Measurements from ENCODE around the gene HOXA4. TPM values are rescaled to one million over a fixed set of nuclear protein-coding genes. Genes with fewer than 3 reads are reported as not detected.

Gene HOXA4
- polyA plus RNA-seq, 3 donors: 0.48 TPM; not detected in 2

DNA sequence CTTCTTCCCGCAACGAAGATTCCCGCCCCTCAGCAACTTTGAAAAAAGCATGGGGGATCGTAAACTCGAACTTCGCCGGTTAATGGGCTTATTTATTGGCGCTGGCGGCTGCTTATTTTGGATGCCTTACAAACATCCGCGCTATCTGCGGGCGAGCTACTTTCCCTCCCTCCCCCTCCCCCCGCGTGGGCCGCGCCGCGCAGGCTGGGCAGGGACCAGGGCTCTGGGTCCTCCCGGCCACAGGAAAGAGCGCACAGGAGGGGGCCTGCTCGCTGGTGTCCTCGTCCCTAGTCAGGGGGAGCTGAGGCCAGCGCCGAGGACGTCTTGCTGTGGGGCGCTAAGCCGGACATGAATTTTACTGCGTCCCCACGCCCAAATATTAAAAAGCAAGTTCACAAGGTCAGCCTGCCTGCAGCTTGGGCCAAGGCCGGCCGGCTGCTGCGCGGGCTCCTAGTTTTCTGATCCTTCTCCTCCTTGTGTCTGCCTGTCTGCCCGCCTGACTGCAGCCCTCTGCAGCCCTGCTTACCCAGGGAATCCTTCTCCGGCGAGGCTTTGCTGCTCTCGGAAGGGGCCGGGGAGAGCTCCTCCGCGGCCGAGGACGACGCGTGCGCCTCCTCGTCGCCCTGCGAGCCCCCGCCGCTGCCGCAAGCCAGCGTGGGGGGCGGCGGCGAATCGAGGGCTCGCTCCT is 42.4 kb upstream of the HOXA4 start:
- no peak for DNase-seq
- H3K27ac Mint-ChIP-seq: no peak overlapping the region
- H3K4me1 ChIP-seq (ENCODE audit: control insufficient read depth in 1 of 2, insufficient read depth in 2 of 2, low read length in 2 of 2): peaks cover 44 to 62% of the 10 kb centered on the region in 2 donors
- H3K9me3 Mint-ChIP-seq: peaks cover 2 to 40% (median 20%) of the 10 kb centered on the region in 7 donors
- peak overlapping the region; percentile 88 for H2AFZ ChIP-seq (ENCODE audit: insufficient read depth, low read depth, low read length, poor library complexity, severe bottlenecking)
- H3K9ac ChIP-seq (ENCODE audit: insufficient read depth, low read length, poor library complexity, severe bottlenecking): peak overlapping the region; percentile 45
- peaks cover 15 to 25% of the 10 kb centered on the region in 2 donors for H3K36me3 Mint-ChIP-seq
- peak overlapping the region; percentile 23 to 76 (median 39) for H3K4me3 ChIP-seq (replicated peaks in 1 of 3; ENCODE audit: low read depth in 2 of 3, low read length in 3 of 3)
- H3K9me3 ChIP-seq (replicated peaks in 1 of 2; ENCODE audit: control insufficient read depth in 1 of 2, insufficient read depth in 1 of 2, low read length in 2 of 2): peaks cover 11 to 34% of the 10 kb centered on the region in 2 donors
- peaks cover 41% of the 10 kb centered on the region for H3K4me1 Mint-ChIP-seq
- H3K4me2 ChIP-seq (replicated peaks; ENCODE audit: extremely low read depth, low read length, poor library complexity, severe bottlenecking): peak overlapping the region; percentile 92
- TF ChIP-seq, protein P1, sequence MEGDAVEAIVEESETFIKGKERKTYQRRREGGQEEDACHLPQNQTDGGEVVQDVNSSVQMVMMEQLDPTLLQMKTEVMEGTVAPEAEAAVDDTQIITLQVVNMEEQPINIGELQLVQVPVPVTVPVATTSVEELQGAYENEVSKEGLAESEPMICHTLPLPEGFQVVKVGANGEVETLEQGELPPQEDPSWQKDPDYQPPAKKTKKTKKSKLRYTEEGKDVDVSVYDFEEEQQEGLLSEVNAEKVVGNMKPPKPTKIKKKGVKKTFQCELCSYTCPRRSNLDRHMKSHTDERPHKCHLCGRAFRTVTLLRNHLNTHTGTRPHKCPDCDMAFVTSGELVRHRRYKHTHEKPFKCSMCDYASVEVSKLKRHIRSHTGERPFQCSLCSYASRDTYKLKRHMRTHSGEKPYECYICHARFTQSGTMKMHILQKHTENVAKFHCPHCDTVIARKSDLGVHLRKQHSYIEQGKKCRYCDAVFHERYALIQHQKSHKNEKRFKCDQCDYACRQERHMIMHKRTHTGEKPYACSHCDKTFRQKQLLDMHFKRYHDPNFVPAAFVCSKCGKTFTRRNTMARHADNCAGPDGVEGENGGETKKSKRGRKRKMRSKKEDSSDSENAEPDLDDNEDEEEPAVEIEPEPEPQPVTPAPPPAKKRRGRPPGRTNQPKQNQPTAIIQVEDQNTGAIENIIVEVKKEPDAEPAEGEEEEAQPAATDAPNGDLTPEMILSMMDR (IDR thresholded peaks at IDR 0.05): no peak
- under 1% methylated on average over 56 of the region's 58 CpGs for WGBS (ENCODE audit: insufficient coverage)
- H3K4me3 Mint-ChIP-seq: peak overlapping the region; percentile 74 to 89
- H3K79me2 ChIP-seq (ENCODE audit: insufficient read depth, low read length): no peaks in the 10 kb centered on the region
- H3K27ac ChIP-seq (ENCODE audit: low read depth in 1 of 2, low read length in 2 of 2): no peak overlapping the region
- H3K36me3 ChIP-seq (replicated peaks in 1 of 2; ENCODE audit: control insufficient read depth in 1 of 2, insufficient read depth in 2 of 2, low read length in 2 of 2): no peaks in the 10 kb centered on the region
- peaks cover 85 to 98% (median 91%) of the 10 kb centered on the region in 3 donors for H3K27me3 Mint-ChIP-seq (ENCODE audit: low read depth in 3 of 3)
- peaks cover 65 to 98% of the 10 kb centered on the region in 2 donors for H3K27me3 ChIP-seq (ENCODE audit: control insufficient read depth in 2 of 2, insufficient read depth in 2 of 2, low read length in 2 of 2)
- peaks cover 9% of the 10 kb centered on the region for H4K20me1 ChIP-seq (ENCODE audit: insufficient read depth, low read length)
- intact Hi-C loops (cut with micrococcal nuclease): loop anchor here in 1 of 2 donors (1.0 to 5.0 kb wide), 2 partner anchors 11 to 1311 kb away; no protein-coding TSS in a partner anchor

DNA sequence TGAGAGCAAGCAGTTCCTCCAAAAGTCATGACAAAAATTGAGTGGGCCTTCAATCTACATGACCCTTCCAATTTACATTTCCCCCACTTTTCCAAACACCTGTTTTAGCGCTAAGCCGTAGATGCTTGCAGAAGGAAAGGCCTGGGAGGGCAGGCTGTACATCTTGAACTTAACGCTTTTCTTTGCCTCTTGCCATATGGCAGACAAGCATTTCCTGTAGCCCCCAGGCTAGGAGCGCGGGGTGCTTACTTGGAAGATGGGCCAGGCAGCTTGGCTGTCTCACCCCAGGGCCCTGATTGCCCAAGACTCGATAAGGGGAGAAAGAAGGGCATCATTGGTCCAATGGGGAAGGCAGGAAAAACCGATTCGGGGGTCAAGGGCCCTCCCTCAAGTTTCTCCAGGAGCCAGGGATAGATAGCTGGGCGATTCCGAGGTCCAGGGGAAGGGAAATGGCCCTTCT is 41.8 kb upstream of the HOXA4 start:
- H2AFZ ChIP-seq (ENCODE audit: insufficient read depth, low read depth, low read length, poor library complexity, severe bottlenecking): no peak overlapping the region
- TF ChIP-seq, protein P1 (IDR thresholded peaks at IDR 0.05): no peak
- no peak for DNase-seq
- H3K9me3 ChIP-seq (replicated peaks in 1 of 2; ENCODE audit: control insufficient read depth in 1 of 2, insufficient read depth in 1 of 2, low read length in 2 of 2): peaks cover 11 to 37% of the 10 kb centered on the region in 2 donors
- peak overlapping the region; percentile 92 for H3K4me2 ChIP-seq (replicated peaks; ENCODE audit: extremely low read depth, low read length, poor library complexity, severe bottlenecking)
- H3K9me3 Mint-ChIP-seq: peaks cover 2 to 44% (median 26%) of the 10 kb centered on the region in 7 donors
- peak overlapping the region; percentile 24 to 89 for H3K4me3 Mint-ChIP-seq
- H3K27ac ChIP-seq (ENCODE audit: low read depth in 1 of 2, low read length in 2 of 2): no peak overlapping the region
- intact Hi-C loops (cut with micrococcal nuclease): loop anchor here in 1 of 2 donors (5.0 kb wide), 1 partner anchor 1310 kb away; no protein-coding TSS in a partner anchor
- peaks cover 44% of the 10 kb centered on the region for H3K4me1 Mint-ChIP-seq
- H3K27ac Mint-ChIP-seq: no peak overlapping the region
- peaks cover 44 to 64% of the 10 kb centered on the region in 2 donors for H3K4me1 ChIP-seq (ENCODE audit: control insufficient read depth in 1 of 2, insufficient read depth in 2 of 2, low read length in 2 of 2)
- H3K9ac ChIP-seq (ENCODE audit: insufficient read depth, low read length, poor library complexity, severe bottlenecking): no peak overlapping the region
- WGBS (ENCODE audit: insufficient coverage): 0% methylated on average over 10 of the region's 10 CpGs
- H3K27me3 ChIP-seq (ENCODE audit: control insufficient read depth in 2 of 2, insufficient read depth in 2 of 2, low read length in 2 of 2): peaks cover 71 to 98% of the 10 kb centered on the region in 2 donors
- peaks cover 87 to 98% (median 92%) of the 10 kb centered on the region in 3 donors for H3K27me3 Mint-ChIP-seq (ENCODE audit: low read depth in 3 of 3)
- H3K79me2 ChIP-seq (ENCODE audit: insufficient read depth, low read length): no peaks in the 10 kb centered on the region
- H3K36me3 ChIP-seq (replicated peaks in 1 of 2; ENCODE audit: control insufficient read depth in 1 of 2, insufficient read depth in 2 of 2, low read length in 2 of 2): no peaks in the 10 kb centered on the region
- peaks cover 9% of the 10 kb centered on the region for H4K20me1 ChIP-seq (ENCODE audit: insufficient read depth, low read length)
- peak overlapping the region in 1 of 3 experiments; percentile 76 for H3K4me3 ChIP-seq (replicated peaks in 1 of 3; ENCODE audit: low read depth in 2 of 3, low read length in 3 of 3)
- peaks cover 19 to 29% of the 10 kb centered on the region in 2 donors for H3K36me3 Mint-ChIP-seq
